Fibroblast of skin of right biceps (primary cell): Measurements from ENCODE around the gene NADSYN1.
"Not testable (repeated sequence)": the region's sequence is repeated elsewhere in the genome, so short reads cannot be mapped to it uniquely, and the experiment has no call there.

ENCODE experiments used
- DNase-seq: peaks from one replicate; pipeline ENCODE4 v3.0.0-alpha.2; 2013

Gene NADSYN1

GRCh38 chr11:71527576-71528210 is 74.7 kb downstream of the NADSYN1 start:
- DNase-seq = no peak

GRCh38 chr11:71530602-71531001 is 77.6 kb downstream of the NADSYN1 start:
- no peak for DNase-seq

DNA sequence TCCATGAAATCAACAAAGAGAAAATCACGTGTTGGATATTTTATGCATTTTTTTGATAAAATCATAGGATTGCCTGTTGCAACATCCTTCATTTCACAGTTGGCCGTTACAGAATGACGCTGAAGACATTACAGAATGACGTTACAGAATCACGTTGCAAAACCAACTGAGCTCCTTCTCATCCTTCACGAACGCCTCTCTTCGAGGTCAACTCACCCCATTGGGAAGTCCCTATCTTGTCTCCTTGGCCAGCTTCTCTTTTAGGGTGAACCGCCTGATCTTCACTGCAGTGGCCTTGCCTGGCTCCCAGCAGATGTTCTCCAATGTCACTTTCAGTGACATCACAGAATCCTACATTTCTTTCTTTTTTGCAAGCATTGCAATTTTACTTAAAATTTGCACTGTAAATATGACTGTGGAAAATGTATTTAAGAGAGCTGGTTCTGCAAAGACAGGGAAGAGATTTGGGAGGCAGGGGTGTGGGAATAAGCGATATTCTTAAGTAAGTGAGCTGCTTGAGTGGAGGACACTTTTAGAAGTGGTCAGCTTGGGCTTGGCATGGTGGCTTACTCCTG is 79.1 kb downstream of the NADSYN1 start:
- DNase-seq = no peak

GRCh38 chr11:71534711-71535608 is 82.0 kb downstream of the NADSYN1 start:
- not testable (repeated sequence) for DNase-seq

DNA sequence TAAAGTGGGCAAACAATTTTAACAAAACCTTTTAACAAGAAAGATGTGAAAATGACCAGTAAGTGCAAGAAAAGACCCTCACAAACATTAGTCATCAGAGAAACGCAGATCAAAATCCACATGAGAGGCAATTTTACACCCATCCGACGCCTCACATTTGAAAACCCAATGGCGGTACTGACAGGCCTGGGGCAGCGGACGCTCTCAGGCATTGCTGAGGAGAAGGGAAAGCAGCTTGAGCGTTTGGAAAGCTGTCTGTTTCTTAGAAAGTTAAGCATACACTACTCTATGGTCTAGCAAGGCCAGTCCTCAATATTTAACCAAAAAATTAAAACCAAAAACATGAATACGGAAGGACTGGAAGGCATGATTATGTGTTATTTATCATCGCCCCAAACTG is 82.8 kb downstream of the NADSYN1 start:
- no peak for DNase-seq

DNA sequence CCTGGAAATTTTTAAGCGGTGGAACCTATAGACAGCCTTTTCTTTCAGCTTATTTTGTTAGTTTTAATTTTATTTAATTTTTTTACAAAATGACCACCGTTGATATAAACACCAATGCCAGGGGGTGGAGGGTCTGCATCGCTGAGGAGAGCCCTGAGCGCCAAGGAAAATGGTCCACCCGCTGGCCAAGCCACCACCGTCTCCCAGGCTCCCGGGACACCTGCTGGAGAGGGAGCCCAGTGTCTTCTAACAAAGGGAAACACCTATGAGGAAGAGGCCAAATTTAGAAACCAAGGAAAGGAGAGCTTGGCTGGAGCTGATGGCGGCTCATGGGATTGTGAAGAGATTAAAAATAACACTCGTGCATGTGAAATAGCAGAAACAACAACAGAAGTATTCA is 84.5 kb downstream of the NADSYN1 start:
- no peak for DNase-seq

GRCh38 chr11:71537977-71538665 is 85.1 kb downstream of the NADSYN1 start, which contains the start of gene KRTAP5-8:
KRTAP5-8 (plus strand) TSS chr11:71538025; CDS start chr11:71538056, 31 bp downstream.
- not testable (repeated sequence) for DNase-seq

- no peak for DNase-seq
Observed at GRCh38 chr11:71538666-71538990, 85.6 kb downstream of the NADSYN1 start.

DNA sequence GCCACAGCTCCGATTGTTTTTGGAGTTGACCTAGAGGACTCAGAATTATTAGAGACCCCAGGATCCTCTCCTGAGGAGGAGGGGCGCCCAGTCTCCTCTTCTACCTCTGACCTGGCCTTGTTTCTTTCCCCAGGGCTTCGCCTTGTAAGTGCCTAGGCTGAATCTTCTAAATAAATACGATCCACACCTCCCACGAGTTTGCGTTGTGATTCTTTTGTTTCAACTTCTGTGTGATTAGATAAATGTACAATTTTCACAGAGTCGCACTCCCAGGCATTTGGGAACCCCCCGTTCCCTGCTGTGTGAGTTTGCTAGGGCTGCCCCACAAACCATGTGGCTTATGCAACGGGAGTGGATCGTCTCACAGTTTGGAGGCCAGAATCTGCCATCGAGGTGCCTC is 86.0 kb downstream of the NADSYN1 start:
- no peak for DNase-seq

GRCh38 chr11:71539971-71540370 is 87.0 kb downstream of the NADSYN1 start:
- DNase-seq = not testable (repeated sequence)

GRCh38 chr11:71540521-71541304 is 87.7 kb downstream of the NADSYN1 start:
- DNase-seq = not testable (repeated sequence)

DNA sequence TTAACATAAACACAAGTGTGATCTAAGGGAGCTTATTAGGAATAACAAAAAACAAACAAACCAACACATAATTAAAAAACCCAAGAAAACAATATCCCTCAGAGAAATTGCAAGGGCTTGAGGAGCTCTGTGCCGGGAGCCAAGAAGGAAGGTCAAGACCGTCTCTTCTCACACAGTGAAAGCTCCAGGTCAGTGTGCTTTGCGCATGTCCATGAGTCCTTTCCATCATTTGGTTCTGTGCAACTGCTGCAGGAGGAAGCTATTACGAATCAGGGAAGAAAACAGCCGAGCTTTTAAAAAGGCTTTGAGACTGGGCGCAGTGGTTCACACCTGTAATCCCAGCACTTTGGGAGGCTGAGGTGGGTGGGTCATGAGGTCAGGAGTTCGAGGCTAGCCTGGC is 89.4 kb downstream of the NADSYN1 start:
- no peak for DNase-seq

DNA sequence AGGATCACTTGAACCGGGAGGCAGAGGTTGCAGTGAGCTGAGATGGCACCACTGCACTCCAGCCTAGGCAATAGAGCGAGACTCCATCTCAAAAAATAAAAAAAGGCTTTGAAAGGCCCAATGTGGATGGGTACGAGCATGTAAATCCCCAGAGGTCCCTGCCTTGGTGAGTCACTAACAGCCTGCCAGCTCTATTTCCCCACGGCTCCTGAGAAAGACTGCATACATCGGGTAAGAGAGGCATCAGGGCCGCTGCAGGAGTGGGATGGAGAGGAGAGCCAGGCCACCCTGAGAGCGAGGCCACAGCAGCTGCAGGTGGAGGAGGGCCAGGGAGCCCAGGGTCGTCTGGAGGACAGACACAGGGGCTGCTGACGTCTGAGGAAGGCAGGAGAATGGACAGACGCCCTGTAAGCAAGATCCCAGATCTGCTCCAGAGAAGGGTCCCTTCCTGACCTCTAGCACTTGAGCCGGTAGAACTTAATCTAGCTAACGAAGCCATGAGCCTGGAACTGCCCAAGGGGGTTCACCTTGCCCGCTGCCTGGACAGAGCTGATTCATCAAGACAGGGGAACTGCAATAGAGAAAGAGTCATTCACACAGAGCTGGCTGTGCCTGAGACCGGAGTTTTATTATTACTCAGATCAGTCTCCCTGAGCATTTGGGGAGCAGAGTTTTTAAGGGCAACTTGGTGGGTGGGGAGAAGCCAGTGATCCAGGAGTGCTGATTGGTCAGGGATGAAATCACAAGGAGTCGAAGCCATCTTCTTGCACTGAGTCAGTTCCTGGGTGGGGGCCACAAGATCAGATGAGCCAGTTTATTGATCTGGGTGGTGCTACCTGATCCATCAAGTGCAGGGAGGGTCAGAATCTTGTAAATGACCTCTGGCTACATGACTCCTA is 90.1 kb downstream of the NADSYN1 start:
- DNase-seq = no peak

DNA sequence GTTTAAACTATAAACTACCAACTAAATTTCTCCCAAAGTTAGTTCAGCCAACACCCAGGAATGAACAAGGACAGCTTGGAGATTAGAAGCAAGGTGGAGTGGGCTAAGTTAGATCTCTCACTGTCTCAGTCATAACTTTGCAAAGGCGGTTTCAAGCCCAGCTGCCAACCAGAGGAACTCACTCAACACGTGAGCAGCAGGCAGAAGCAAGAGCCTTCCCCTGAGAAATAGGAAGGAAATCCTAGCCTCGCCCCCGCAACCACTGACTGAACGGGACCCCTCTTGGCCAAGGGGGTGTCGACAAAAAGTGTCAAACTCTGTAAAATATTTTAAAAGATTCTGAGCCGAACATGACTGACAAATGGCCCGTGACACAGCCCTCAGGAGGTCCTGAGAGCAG is 90.9 kb downstream of the NADSYN1 start:
- no peak for DNase-seq

GRCh38 chr11:71544525-71545214 is 91.7 kb downstream of the NADSYN1 start:
- DNase-seq = no peak

GRCh38 chr11:71545405-71545966 is 92.5 kb downstream of the NADSYN1 start:
- DNase-seq = no peak

GRCh38 chr11:71548120-71548519 is 95.1 kb downstream of the NADSYN1 start, which contains the start of gene KRTAP5-9:
KRTAP5-9 (plus strand) TSS chr11:71548420; CDS start chr11:71548658, 238 bp downstream.
- DNase-seq = no peak

DNA sequence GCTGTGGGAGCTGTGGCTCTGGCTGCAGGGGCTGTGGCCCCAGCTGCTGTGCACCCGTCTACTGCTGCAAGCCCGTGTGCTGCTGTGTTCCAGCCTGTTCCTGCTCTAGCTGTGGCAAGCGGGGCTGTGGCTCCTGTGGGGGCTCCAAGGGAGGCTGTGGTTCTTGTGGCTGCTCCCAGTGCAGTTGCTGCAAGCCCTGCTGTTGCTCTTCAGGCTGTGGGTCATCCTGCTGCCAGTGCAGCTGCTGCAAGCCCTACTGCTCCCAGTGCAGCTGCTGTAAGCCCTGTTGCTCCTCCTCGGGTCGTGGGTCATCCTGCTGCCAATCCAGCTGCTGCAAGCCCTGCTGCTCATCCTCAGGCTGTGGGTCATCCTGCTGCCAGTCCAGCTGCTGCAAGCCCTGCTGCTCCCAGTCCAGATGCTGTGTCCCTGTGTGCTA is 95.7 kb downstream of the NADSYN1 start:
- DNase-seq = no peak
